ENCODE measurements around the gene IFT43.

Gene IFT43

DNA sequence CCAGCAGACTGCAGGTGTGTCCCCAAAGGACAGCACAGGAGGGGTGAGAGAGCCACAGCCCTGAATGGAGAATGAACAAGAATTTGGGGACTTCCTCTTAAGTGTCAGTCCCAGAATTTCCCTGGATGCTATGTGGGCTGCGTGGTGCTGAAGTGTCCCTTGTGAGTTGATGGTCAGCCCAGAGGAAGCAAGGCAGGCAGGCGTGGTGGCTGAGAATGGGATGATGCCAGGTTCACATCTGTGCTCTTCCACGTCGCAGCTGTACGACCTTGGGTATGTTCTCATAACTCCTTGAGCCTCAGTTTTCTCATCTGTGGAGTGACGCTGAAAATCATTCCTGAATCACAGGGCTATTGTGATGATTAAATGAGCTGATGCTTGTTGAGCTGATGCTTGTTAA lies 104.0 kb downstream of the IFT43 start:
- Mint-ChIP-seq H3K4me3 (no peak overlapping the region), H3K36me3 (ENCODE audit: low read depth) (no peaks in the 10 kb centered on the region), H3K27me3 (no peaks in the 10 kb centered on the region), H3K9me3 (no peaks in the 10 kb centered on the region), H3K27ac (no peak overlapping the region), H3K4me1 (ENCODE audit: low read depth) (no peaks in the 10 kb centered on the region)
- DNase-seq: no peak

DNA sequence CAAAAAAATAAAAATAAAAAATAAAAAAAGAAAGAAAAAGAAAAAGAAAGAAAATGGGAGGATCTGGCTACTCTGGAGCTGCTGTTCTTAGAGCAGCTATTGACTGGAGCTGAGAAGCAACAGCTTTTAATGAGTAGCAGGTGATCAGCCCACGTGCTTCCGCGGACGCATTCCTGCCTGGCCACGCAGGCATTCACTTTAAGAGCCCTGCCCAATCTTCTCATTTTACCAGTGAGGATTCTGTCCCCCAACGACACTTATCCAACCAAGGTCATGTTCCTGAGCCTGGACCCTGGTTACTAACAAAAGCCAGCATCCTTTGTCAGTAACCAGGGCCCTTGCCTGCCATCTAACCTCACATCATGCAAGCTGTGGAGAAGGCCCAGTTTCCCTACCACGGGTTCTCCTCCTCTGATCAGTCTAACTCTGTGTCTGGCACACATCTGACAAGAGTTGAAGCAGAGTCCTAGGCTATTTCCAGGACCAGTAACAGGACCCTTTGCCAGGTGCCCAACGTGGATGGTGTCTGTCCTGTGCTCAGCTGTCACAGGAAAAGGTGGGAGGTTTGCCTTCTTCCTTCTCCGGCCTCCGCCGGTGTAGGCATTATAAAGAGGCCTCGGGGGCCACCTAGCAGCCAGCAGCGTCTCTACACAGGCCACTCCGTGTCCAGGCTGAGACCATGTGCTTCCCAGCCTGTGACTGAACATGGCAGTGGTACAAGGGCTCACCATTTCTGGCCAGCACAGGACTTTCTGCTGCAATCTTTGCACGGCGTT lies 105.2 kb downstream of the IFT43 start:
- H3K9me3 Mint-ChIP-seq: no peaks in the 10 kb centered on the region
- no peak overlapping the region for H3K27ac Mint-ChIP-seq
- no peaks in the 10 kb centered on the region for H3K36me3 Mint-ChIP-seq (ENCODE audit: low read depth)
- H3K4me1 Mint-ChIP-seq (ENCODE audit: low read depth): no peaks in the 10 kb centered on the region
- DNase-seq: no peak
- H3K27me3 Mint-ChIP-seq: no peaks in the 10 kb centered on the region
- no peak overlapping the region for H3K4me3 Mint-ChIP-seq

DNA sequence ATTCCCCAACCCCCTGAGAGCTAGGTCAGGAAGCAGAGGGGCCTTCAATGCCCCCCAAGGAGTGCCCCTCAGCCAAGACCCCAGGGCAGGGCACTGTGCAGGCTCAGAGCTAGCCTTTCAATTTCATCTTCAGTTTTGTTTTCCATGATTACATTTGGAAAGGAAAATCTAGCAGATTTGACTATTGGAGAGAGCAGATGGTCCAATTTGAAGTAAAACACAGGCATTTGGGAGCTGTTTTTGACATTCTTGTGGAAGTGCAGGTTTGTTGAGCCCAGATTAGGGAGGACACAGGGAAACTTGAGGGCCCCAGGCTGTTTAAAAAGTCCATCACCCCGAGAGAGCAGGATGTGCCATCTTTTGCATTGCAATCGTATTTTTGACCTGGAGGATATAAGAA lies 107.5 kb downstream of the IFT43 start:
- H3K4me1 Mint-ChIP-seq (ENCODE audit: low read depth): no peaks in the 10 kb centered on the region
- no peak overlapping the region for H3K4me3 Mint-ChIP-seq
- no peak overlapping the region for H3K27ac Mint-ChIP-seq
- H3K9me3 Mint-ChIP-seq: no peaks in the 10 kb centered on the region
- no peaks in the 10 kb centered on the region for H3K36me3 Mint-ChIP-seq (ENCODE audit: low read depth)
- no peaks in the 10 kb centered on the region for H3K27me3 Mint-ChIP-seq
- DNase-seq: no peak

DNA sequence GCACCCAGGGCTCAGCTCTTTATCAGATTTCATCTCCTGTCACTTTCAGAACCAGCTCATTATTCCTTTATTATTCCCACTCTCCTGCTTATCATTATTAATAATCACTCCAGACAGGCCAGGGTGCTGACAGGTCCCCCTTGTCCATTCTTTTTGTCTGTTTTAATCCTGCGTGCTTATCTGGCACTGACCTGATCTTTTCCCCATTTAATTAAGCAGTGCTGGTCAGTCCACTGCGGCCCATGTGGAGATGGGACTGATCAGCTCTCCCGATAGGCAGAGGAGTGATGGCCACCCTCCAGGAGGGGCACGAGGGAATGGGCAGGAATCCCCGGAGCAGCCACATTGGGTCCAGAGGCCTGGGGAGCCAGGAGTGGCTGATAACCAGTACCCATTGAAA lies 110.7 kb downstream of the IFT43 start:
- no peak for DNase-seq
- Mint-ChIP-seq H3K4me3 (no peak overlapping the region), H3K4me1 (ENCODE audit: low read depth) (no peaks in the 10 kb centered on the region), H3K27me3 (no peaks in the 10 kb centered on the region), H3K36me3 (ENCODE audit: low read depth) (no peaks in the 10 kb centered on the region), H3K27ac (no peak overlapping the region), H3K9me3 (no peaks in the 10 kb centered on the region)

DNA sequence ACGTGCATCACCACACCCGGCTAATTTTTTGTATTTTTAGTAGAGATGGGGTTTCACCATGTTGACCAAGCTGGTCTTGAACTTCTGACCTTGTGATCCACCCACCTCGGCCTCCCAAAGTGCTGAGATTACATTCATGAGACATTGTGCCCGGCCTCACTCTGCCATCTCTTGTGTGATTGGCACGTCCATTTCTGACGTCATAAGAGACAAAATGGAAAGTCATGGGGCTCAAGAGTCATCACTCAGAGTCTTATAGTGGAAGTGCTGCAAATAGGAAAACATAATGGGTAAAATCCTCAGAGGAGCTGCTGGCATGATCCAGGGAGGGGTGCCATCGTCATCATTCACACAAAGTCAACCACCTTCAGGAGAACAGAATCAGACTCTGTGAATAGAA lies 112.0 kb downstream of the IFT43 start:
- no peak overlapping the region for H3K27ac Mint-ChIP-seq
- no peaks in the 10 kb centered on the region for H3K27me3 Mint-ChIP-seq
- no peak for DNase-seq
- H3K9me3 Mint-ChIP-seq: no peaks in the 10 kb centered on the region
- no peak overlapping the region for H3K4me3 Mint-ChIP-seq
- no peaks in the 10 kb centered on the region for H3K36me3 Mint-ChIP-seq (ENCODE audit: low read depth)
- no peaks in the 10 kb centered on the region for H3K4me1 Mint-ChIP-seq (ENCODE audit: low read depth)

DNA sequence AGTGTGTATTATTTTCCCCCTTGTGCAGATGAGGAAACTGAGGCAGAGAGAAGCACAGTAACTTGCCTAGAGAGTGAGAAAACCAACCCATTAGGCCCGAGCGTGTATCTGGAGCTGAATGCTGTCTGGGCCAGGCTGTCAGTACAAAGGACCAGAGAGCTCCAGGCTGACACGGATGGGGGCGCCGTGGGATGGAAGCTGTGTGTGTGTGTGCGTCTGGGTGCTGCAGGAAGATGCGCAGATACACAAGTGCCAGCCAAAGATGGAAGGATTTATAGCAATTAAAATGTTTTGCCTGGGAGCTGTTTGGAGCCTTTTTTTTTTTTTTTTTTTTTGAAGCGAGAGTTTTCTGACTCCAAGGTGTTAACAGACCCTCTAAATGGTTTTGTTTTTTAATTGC lies 112.5 kb downstream of the IFT43 start:
- no peaks in the 10 kb centered on the region for H3K9me3 Mint-ChIP-seq
- no peak for DNase-seq
- no peaks in the 10 kb centered on the region for H3K36me3 Mint-ChIP-seq (ENCODE audit: low read depth)
- H3K4me3 Mint-ChIP-seq: no peak overlapping the region
- no peak overlapping the region for H3K27ac Mint-ChIP-seq
- no peaks in the 10 kb centered on the region for H3K4me1 Mint-ChIP-seq (ENCODE audit: low read depth)
- no peaks in the 10 kb centered on the region for H3K27me3 Mint-ChIP-seq

DNA sequence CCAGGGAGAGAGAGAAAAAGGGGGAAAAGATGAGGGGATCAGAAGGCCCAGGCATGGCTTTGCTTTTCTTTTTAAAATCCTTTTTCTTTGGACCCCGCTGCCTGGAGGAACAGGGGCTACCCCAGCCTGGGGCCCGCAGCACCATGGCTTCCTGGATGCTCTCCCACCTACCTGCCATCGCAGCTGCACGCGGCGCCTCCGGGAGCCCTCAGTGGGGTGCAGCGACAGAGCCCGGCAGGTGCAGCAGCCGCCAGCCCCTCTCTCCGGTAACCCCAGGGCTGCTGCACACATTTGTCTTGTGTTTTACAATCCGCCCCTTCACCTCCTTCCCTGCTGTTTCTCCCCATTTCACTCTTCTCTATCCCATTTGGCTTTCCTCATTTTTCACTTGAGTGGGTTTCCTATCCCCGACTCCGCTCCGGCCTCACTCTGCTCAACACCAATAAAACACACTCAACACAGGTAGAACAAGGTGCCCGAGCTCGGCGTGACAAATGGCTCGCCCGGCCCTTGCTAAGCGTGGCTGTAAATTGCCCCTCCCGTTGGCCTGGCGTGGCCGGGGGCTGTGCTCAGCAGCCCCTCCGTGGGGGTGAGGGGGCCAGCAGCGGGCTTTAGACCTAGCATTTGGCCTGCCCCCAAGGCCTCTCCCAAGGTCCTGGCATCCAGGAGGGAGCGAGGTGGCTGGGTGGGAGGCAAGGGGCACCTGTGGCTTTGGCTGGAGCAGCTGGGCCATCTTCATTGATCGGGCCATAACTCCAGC lies 113.5 kb downstream of the IFT43 start:
- DNase-seq: no peak
- no peaks in the 10 kb centered on the region for H3K4me1 Mint-ChIP-seq (ENCODE audit: low read depth)
- H3K27ac Mint-ChIP-seq: no peak overlapping the region
- no peak overlapping the region for H3K4me3 Mint-ChIP-seq
- H3K9me3 Mint-ChIP-seq: no peaks in the 10 kb centered on the region
- H3K36me3 Mint-ChIP-seq (ENCODE audit: low read depth): no peaks in the 10 kb centered on the region
- no peaks in the 10 kb centered on the region for H3K27me3 Mint-ChIP-seq

DNA sequence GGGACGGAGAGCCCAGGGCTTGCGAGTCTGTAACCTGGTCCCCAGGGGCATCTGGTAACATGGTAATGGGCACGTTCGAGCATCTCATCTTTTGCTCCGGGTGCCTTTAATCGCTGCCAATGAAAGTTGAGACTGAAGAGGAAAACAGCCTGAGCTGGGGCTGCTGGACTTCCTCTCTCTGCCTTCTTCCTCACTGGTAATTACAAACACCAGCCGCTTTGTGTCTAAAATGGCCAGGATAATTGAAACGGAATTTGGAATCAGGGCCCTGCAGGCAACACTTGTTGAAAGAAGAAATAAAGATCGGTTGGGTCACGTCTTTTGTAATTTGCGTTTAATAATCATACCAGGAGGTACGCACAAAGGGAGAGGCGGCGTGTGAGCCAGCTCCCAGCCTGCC lies 114.7 kb downstream of the IFT43 start:
- DNase-seq: no peak
- no peaks in the 10 kb centered on the region for H3K27me3 Mint-ChIP-seq

DNA sequence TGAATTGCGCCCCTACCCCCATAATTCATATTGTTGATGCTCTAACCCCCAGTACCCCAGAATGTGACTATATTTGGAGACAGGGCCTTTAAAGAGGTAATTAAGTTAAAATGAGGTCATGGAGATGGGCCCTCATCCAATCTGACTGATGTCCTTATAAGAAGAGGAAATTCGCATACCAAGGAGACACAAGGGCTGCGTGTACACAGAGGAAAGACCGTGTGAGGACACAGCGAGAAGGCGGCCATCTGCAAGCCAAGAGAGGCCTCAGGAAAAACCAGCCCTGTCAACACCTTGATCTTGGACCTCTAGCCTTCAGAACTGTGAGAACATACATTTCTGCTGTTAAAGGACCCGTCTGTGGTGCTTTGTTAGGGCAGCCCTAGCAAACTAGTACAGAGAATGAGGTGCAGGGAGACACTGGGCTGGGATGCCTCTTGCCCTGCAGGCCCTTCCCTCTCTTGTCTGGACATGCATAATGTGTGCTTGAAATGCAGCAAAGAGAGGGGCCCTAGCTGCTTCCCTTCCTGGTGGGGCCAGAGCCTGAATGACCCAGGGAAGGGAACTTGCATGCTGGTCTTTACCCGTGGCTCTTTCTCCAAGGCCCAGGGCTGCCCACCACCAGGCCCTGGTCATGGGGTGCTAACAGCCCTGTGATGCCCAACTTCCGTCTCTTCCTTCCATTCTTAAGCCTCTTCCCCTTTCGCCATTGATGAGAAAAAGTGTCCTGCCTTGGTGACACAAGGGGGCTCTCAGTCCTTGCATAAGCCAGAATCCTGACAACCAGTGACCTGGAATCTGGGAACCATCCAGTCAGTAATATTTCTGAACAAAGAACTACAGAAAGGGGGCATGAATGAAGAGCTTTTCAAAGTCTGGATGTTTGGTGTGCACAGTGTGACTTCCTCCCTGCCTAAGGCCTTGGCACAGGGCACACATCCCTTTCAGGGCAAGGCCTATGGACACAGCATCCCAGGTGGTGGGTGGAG lies 116.1 kb downstream of the IFT43 start:
- no peaks in the 10 kb centered on the region for H3K36me3 Mint-ChIP-seq (ENCODE audit: low read depth)
- H3K4me1 Mint-ChIP-seq (ENCODE audit: low read depth): no peaks in the 10 kb centered on the region
- DNase-seq: no peak
- H3K4me3 Mint-ChIP-seq: no peak overlapping the region
- no peak overlapping the region for H3K27ac Mint-ChIP-seq
- no peaks in the 10 kb centered on the region for H3K9me3 Mint-ChIP-seq
- H3K27me3 Mint-ChIP-seq: no peaks in the 10 kb centered on the region

More for the DNA sequence above, 114.7 kb downstream of the IFT43 start:
- no peak overlapping the region for H3K4me3 Mint-ChIP-seq
- H3K36me3 Mint-ChIP-seq (ENCODE audit: low read depth): no peaks in the 10 kb centered on the region
- no peaks in the 10 kb centered on the region for H3K9me3 Mint-ChIP-seq
- no peak overlapping the region for H3K27ac Mint-ChIP-seq
- H3K4me1 Mint-ChIP-seq (ENCODE audit: low read depth): no peaks in the 10 kb centered on the region

DNA sequence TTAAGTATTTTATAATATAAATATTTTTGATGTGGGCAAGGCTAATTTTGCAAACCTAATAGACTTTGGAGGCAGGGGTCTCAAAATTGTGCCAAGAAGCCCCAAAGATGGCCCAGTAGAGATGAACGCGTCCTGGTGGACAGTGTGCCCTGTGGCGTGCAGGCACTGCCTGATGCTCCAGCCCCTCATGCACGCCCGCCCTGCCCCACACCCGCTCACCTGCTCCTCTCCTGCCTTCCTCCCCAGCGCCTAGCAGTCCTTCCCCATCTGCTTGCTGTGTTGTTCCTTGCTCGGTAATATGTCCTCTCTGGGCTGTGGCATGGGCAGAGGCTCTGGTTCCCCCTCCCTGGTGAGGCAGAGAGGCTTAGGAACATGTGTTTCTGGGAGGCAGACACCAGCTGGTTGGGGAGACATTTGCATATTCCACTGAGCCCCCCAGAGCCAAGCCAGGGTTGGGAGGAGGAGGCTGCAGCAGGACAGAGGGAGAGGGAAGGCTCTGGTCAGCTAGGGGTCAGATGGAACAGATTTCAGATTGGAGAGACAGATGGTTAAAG lies 119.3 kb downstream of the IFT43 start:
- Mint-ChIP-seq H3K27me3 (peaks cover 5% of the 10 kb centered on the region), H3K4me1 (ENCODE audit: low read depth) (no peaks in the 10 kb centered on the region), H3K27ac (no peak overlapping the region), H3K36me3 (ENCODE audit: low read depth) (no peaks in the 10 kb centered on the region), H3K9me3 (peaks cover 3% of the 10 kb centered on the region), H3K4me3 (no peak overlapping the region)
- DNase-seq: no peak

DNA sequence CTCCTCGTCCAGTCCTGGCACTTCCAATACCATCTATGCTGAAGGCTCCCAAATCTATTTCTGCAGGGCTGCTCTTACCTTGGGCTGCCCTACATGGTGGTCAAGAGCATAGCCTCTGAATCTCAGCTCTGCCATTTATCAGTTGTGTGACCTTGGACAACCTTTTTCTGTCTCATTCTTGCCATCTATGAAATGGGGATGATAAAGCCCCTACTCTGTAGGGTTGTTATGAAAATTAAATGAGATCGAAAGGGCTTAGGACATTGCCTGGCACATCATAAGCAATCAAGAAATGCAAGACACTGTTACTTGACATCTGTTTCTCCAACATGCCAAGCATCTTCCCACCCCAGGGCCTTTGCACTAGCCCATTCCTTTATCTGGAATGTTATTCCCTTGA lies 120.6 kb downstream of the IFT43 start:
- Mint-ChIP-seq H3K36me3 (ENCODE audit: low read depth) (no peaks in the 10 kb centered on the region), H3K4me1 (ENCODE audit: low read depth) (no peaks in the 10 kb centered on the region), H3K4me3 (no peak overlapping the region), H3K9me3 (peaks cover 3% of the 10 kb centered on the region), H3K27me3 (peaks cover 5% of the 10 kb centered on the region), H3K27ac (no peak overlapping the region)
- no peak for DNase-seq

DNA sequence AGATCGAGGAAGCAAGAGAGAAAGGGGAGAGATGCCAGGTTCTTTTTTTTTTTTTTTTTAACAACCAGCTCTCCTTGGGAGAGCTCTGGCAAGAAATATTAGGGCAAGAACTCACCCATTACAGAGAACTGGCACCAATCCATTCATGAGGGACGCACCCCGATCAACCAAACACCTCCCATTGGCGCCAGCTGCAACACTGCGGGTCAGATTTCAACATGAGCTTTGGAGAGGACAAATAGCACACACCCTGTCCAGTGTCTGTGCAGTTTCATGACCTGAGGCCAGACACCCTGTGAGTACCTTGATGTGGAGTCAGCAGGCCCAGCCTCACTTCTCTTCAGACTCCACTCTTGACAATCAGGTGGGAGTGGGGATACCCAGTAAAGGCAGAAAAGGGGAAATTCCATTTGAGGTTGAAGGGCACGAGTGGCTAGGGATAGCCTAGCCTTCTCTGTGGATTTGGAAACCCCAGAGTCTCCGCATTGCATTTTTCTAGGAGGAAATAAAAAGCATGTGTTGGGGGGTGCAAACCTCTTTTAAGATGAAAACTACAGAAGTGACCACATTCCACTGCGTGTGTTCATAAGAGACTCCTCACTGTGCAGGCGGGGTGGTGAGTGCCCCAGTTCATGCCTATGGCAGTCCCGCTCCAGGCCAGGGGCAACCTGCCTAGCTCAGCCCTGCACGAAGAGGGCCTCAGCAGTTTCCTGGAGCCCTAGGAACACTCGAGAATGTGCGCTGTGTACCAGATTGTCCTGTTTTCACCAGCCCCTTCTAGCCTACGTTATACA lies 123.7 kb downstream of the IFT43 start:
- H3K36me3 Mint-ChIP-seq (ENCODE audit: low read depth): no peaks in the 10 kb centered on the region
- H3K4me3 Mint-ChIP-seq: no peak overlapping the region
- peaks cover 3% of the 10 kb centered on the region for H3K9me3 Mint-ChIP-seq
- DNase-seq: no peak
- peaks cover 11% of the 10 kb centered on the region for H3K27me3 Mint-ChIP-seq
- no peaks in the 10 kb centered on the region for H3K4me1 Mint-ChIP-seq (ENCODE audit: low read depth)
- no peak overlapping the region for H3K27ac Mint-ChIP-seq

DNA sequence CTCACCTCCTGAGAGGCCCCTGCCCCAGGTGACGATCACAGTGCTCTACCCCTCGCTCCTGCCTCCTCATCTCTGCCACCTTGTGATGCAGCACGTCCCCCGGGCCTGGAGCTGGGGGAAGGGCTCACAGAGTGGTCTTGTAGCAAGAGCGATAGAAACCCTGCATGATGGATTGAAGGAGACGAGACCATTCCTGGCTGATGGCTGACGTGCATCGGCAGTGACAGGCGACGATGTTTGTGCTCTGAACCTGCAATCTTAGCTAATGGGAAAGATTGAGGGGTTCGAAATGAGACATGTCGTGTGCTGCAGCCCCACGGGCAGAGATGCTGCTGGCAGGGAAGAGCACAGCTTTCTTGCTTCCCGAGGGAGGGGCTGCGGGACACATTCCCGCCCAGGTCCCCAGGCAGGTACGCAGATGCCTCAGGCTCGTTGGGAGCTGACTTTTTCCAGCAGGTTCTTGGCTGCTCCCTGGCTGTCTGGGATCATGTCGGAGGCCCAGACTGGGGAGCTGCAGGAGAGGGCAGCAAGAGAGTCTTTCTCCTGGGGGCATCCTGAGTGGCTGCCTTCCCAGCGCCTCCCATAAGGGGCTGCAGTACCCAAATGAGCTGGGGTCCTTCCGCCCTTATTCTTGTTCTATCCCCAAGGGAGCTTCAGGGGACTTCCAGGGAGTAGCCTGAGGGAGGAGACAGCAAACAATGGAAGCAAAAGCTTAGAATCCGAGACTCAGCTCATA lies 127.5 kb downstream of the IFT43 start:
- H3K27ac Mint-ChIP-seq: no peak overlapping the region
- DNase-seq: no peak
- H3K4me3 Mint-ChIP-seq: no peak overlapping the region
- peaks cover 17% of the 10 kb centered on the region for H3K27me3 Mint-ChIP-seq
- peaks cover 3% of the 10 kb centered on the region for H3K9me3 Mint-ChIP-seq
- no peaks in the 10 kb centered on the region for H3K4me1 Mint-ChIP-seq (ENCODE audit: low read depth)
- no peaks in the 10 kb centered on the region for H3K36me3 Mint-ChIP-seq (ENCODE audit: low read depth)
